ENCODE results near the gene BABAM2. TPM values are rescaled to one million over a fixed set of nuclear protein-coding genes. Genes with fewer than 3 reads are reported as not detected.

Gene BABAM2
- total and polyA plus RNA-seq, 9 of the 15 experiments (the other 6 are each of a cell fraction or from before 2014, with no cell fraction given): 10.9 to 37.4 (median 25.6) TPM

- H3K79me2 ChIP-seq (ENCODE audit: control insufficient read depth, insufficient read depth, low read length): no peaks in the 10 kb centered on the region
- WGBS (ENCODE audit: insufficient coverage, low coverage, missing lambda C conversion rate): 27% methylated on average over 5 of the region's 5 CpGs
- DNase-seq (ENCODE audit: extremely low read depth in 1 of 4, low spot score in 3 of 4): no peak
- CTCF ChIA-PET (ENCODE audit: low intra/inter-chr PET ratio): no interaction called here
- no peak overlapping the region for H2AFZ ChIP-seq (ENCODE audit: low read depth, low read length)
- H3K36me3 ChIP-seq (ENCODE audit: control insufficient read depth, insufficient read depth, low read length): no peaks in the 10 kb centered on the region
- H4K20me1 ChIP-seq (replicated peaks; ENCODE audit: control insufficient read depth, insufficient read depth, low read length): no peaks in the 10 kb centered on the region
- H3K9me1 ChIP-seq (ENCODE audit: control insufficient read depth, insufficient read depth, low read length): no peaks in the 10 kb centered on the region
- intact Hi-C loops (cut with micrococcal nuclease): no loop called here
- no peak for FAIRE-seq
- no peak overlapping the region for H3K27ac ChIP-seq (ENCODE audit: extremely low read depth, low read depth, low read length)
- H3K9ac ChIP-seq (ENCODE audit: insufficient read depth in 1 of 2, low read depth in 2 of 2, low read length in 2 of 2): no peak overlapping the region
- H3K4me2 ChIP-seq (ENCODE audit: insufficient read depth, low read length): no peak overlapping the region
- H3K4me1 ChIP-seq (replicated peaks in 1 of 2; ENCODE audit: control insufficient read depth in 2 of 2, insufficient read depth in 2 of 2, low read length in 2 of 2): no peaks in the 10 kb centered on the region
- in situ Hi-C loops (cut with MboI): no loop called here
- 0 out of 2 replicates have a peak, but pooled peaks cover 3% of the 10 kb centered on the region for H3K9me3 ChIP-seq (replicated peaks; ENCODE audit: control insufficient read depth, insufficient read depth, low read depth, low read length)
- no peak overlapping the region for H3K4me3 ChIP-seq
- POLR2A ChIA-PET: interaction anchor here (1.5 kb wide), 1 partner anchor 18 kb away, joined by 3 read pairs; no protein-coding TSS in a partner anchor
- BruUV-seq (replicated peaks): no TSS peak
- no peaks in the 10 kb centered on the region for H3K27me3 ChIP-seq (ENCODE audit: control insufficient read depth in 2 of 2, insufficient read depth in 2 of 2, low read length in 2 of 2)
- no peak for ATAC-seq
- TF ChIP-seq ATF4 (CRISPR knock-in tag; IDR thresholded peaks at IDR 0.05) (no peak), HOMEZ (CRISPR knock-in tag; IDR thresholded peaks at IDR 0.05) (no peak), ZNF24 (IDR thresholded peaks at IDR 0.05) (no peak), XRCC3 (IDR thresholded peaks at IDR 0.05) (no peak), PHF8 (IDR thresholded peaks at IDR 0.05; ENCODE audit: borderline replicate concordance, low read length) (no peak), JUND (IDR thresholded peaks at IDR 0.05; ENCODE audit: borderline replicate concordance, low read depth, low read length) (no peak), JUND (tag; IDR thresholded peaks at IDR 0.05; ENCODE audit: borderline replicate concordance, low read depth, low read length) (no peak), ETV6 (IDR thresholded peaks at IDR 0.05; ENCODE audit: borderline replicate concordance in 1 of 2, low read depth in 2 of 2, low read length in 1 of 2) (no peak), ETV6 (CRISPR knock-in tag; IDR thresholded peaks at IDR 0.05; ENCODE audit: borderline replicate concordance) (no peak), CHCHD3 (CRISPR knock-in tag; IDR thresholded peaks at IDR 0.05) (no peak), KDM2B (CRISPR knock-in tag; IDR thresholded peaks at IDR 0.05) (no peak), ADNP (tag; IDR thresholded peaks at IDR 0.05) (no peak), ZNF395 (CRISPR knock-in tag; IDR thresholded peaks at IDR 0.05) (no peak), PTBP1 (IDR thresholded peaks at IDR 0.05; ENCODE audit: low read depth, low read length) (no peak), ZNF124 (CRISPR knock-in tag; IDR thresholded peaks at IDR 0.05) (no peak), HES1 (IDR thresholded peaks at IDR 0.05; ENCODE audit: low read depth) (no peak), ARID2 (IDR thresholded peaks at IDR 0.05) (no peak)
Measured at GRCh38 chr2:28150236-28150915, 259.8 kb downstream of the BABAM2 start.
